Activated CD8-positive, alpha-beta memory T cell treated with anti-CD3 and anti-CD28 coated beads, Interleukin-2, amount 50 U/mL, for 4 hours (primary cell): Measurements from ENCODE around the gene ACP2.
"Not testable (repeated sequence)": the region's sequence is repeated elsewhere in the genome, so short reads cannot be mapped to it uniquely, and the experiment has no call there.

ENCODE experiments used
- DNase-seq: peaks from one replicate; pipeline ENCODE4 v3.0.0-alpha.2; 2020

Gene ACP2

DNA sequence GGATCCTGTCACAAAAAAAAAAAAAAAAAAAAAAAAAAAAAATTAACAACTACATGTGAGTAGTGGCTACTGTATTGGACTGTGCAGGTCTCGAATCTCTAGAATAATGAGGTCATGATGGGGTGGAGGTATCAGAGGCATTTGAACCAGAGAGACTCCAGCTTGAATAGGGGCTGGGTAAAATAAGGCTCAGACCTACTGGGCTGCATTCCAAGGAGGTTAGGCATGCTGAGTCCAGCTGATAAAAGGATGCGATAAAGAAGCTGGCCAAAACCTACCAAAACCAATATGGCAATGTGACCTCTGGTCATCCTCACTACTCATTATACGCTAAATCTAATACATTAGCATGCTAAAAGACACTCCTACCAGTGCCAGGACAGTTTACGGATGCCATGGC is 56.5 kb downstream of the ACP2 start:
- no peak for DNase-seq

DNA sequence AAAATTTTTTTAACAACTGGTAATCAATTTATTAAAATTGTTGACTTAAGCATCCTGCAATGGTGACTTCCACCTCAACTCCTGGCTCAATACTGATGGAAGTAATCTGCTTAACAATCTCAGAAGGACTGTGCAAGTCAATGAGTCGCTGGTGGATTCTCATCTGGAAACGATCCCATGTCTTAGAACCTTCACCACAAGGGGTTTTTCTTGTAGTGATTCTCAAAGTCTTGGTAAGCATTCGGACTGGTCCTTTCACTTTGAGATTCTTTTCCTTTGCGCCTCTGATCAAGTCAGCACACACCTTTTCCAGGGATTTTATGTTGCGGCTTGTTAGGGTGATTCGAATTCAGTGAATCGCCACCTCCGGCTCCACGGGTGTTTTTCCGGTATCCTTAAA is 57.5 kb downstream of the ACP2 start:
- not testable (repeated sequence) for DNase-seq
